Astrocyte (in vitro differentiated cells and primary cell): ENCODE measurements around the gene MMAB.

Experiments
- CTCF ChIP-seq: IDR thresholded peaks from 2 replicates; pipeline ENCODE4 v1.5.1; 2011; ENCODE audit warnings: low read depth, mild to moderate bottlenecking, inconsistent platforms, low read length, moderate library complexity; ENCODE audit not compliant: insufficient read depth
- EZH2 ChIP-seq: IDR thresholded peaks from 2 replicates; pipeline ENCODE4 v1.6.1; 2012; ENCODE audit warnings: mild to moderate bottlenecking, low read length, inconsistent platforms; ENCODE audit not compliant: insufficient read depth

DNA sequence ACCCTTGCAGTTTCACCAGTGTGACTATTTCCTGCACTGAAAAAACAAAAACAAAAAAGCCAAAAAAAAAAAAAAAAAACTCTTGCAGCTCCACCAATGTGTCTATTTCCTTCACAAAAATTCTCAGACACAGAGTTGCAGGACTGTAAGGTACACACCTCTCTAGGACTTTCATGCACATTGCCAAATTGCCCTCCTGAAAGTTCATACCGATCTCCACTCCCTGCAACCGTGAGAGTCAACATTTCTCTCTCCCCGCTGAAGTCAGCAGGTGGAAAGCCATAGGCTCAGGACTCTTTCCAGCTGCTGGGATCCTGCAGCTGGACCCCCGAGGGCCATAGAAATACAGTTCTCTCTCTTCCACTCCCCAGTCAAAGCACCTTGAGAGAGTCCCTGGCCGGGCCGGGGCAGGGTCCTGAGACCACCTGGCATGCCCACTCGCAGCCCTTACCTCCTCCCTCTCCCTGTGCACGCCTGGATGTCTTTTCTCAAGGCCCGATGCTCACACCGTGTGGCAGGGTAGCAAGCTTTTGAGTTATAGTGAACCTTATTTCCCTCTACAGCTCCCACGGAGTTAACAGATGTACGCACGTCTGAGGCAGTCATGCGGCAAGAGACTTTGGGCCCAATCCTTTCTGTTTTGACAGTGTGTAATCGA is 23.6 kb downstream of the MMAB start:
- TF ChIP-seq EZH2: no peak
- TF ChIP-seq CTCF: no peak
